Panc1 (cell line): ENCODE measurements around the gene KRT72. TPM values are rescaled to one million over a fixed set of nuclear protein-coding genes. Genes with fewer than 3 reads are reported as not detected.

ENCODE experiments used
- ATAC-seq: fragments of 200-7000 bp; cut with Tn5 transposase; 2 replicates; pipeline ENCODE4 v1.9.1; 2020; ENCODE audit warnings: mild to moderate bottlenecking, moderate library complexity
- BruUV-seq: library from RNA; stranded (reverse); fragments of 400-500 nt; replicated peaks from 2 replicates; lab custom pipeline; 2021; lab: Mats Ljungman, UMichigan
- CTCF ChIA-PET: fragments of 300-600 bp; sonication (Branson Sonifier 250); formaldehyde crosslinking; loops from one replicate; lab custom pipeline; 2022; ENCODE audit warnings: antibody characterized with exemption; lab: Charles Lee
- POLR2A ChIA-PET: fragments of 300-600 bp; sonication (Branson Sonifier 250); formaldehyde crosslinking; loops from one replicate; lab custom pipeline; 2022; ENCODE audit warnings: antibody characterized with exemption; lab: Charles Lee
- DNase-seq: peaks from one replicate; pipeline ENCODE4 v3.0.0-alpha.2; 2010; ENCODE audit warnings: low read depth, low spot score
- H3K27ac ChIP-seq: 2 replicates; pipeline ENCODE4 v1.5.1; 2011; ENCODE audit warnings: mild to moderate bottlenecking, low read length, inconsistent platforms
- H3K27me3 ChIP-seq: fragments of 200-500 bp; sonication (Bioruptor generic); 2 replicates; pipeline ENCODE4 v1.6.0; 2014; ENCODE audit warnings: low read length, inconsistent platforms; ENCODE audit not compliant: control insufficient read depth, insufficient read depth
- H3K36me3 ChIP-seq: fragments of 200-500 bp; sonication (Bioruptor generic); 2 replicates; pipeline ENCODE4 v1.5.1; 2014; ENCODE audit warnings: inconsistent platforms, mild to moderate bottlenecking, low read length, moderate library complexity; ENCODE audit not compliant: control insufficient read depth, insufficient read depth
- H3K4me1 ChIP-seq: 2 replicates; pipeline ENCODE4 v1.5.1; 2011; ENCODE audit warnings: inconsistent platforms, mild to moderate bottlenecking, low read length, moderate library complexity; ENCODE audit not compliant: control insufficient read depth, insufficient read depth
- H3K4me3 ChIP-seq, 2 experiments: 2 replicates each; pipeline ENCODE4 v1.5.1; 2011 to 2012; ENCODE audit warnings: low read depth in 2 of 2, low read length in 2 of 2, mild to moderate bottlenecking in 2 of 2, inconsistent platforms in 1 of 2, moderate library complexity in 1 of 2
- H3K9me3 ChIP-seq: fragments of 200-500 bp; sonication (Bioruptor generic); 2 replicates; pipeline ENCODE4 v1.5.1; 2014; ENCODE audit warnings: low read depth, mild to moderate bottlenecking, inconsistent platforms, low read length, moderate library complexity; ENCODE audit not compliant: control insufficient read depth, insufficient read depth
- POLR2AphosphoS5 ChIP-seq: IDR thresholded peaks from 2 replicates; pipeline ENCODE4 v1.6.1; 2012; ENCODE audit warnings: mild to moderate bottlenecking, low read depth, low read length, moderate library complexity
- SIN3A ChIP-seq: IDR thresholded peaks from 2 replicates; pipeline ENCODE4 v1.6.1; 2012; ENCODE audit warnings: low read depth, mild to moderate bottlenecking, low read length, moderate library complexity, borderline replicate concordance; ENCODE audit not compliant: insufficient read depth
- TCF7L2 ChIP-seq: IDR thresholded peaks from 2 replicates; pipeline ENCODE4 v1.6.1; 2011; ENCODE audit warnings: mild to moderate bottlenecking, low read depth, low read length, inconsistent platforms
- in situ Hi-C: cut with HindIII; loops from 2 replicates; pipeline ENCODE4 v1.10.0; 2016; ENCODE audit warnings: low sequenced_read_pairs, low pct_unique_long_range_greater_than_20kb
- intact Hi-C: fragments of 100-400 bp; cut with micrococcal nuclease; formaldehyde crosslinking; loops from one replicate; pipeline ENCODE4 v1.10.0; 2022; ENCODE audit not compliant: unreplicated experiment
- total RNA-seq: library from RNA; stranded (reverse); gene quantifications from one replicate; pipeline ENCODE4 v1.2.1, GENCODE V29; 2021; ENCODE audit not compliant: unreplicated experiment
- TF ChIP-seq, protein P1 (sequence below), 2 experiments: IDR thresholded peaks; 2 replicates each; pipeline ENCODE4 v1.6.1; 2011 to 2012; ENCODE audit warnings: low read depth in 2 of 2, control low read depth in 1 of 2, low read length in 1 of 2, mild to moderate bottlenecking in 1 of 2, moderate library complexity in 1 of 2; ENCODE audit not compliant: insufficient read depth in 1 of 2
- TF ChIP-seq, protein P2 (sequence below): fragments of 450-650 bp; IDR thresholded peaks from 2 replicates; pipeline ENCODE4 v1.5.1; 2017; ENCODE audit warnings: mild to moderate bottlenecking

Gene KRT72
- total RNA-seq, 1 experiment from 2014 or later = not detected

DNA sequence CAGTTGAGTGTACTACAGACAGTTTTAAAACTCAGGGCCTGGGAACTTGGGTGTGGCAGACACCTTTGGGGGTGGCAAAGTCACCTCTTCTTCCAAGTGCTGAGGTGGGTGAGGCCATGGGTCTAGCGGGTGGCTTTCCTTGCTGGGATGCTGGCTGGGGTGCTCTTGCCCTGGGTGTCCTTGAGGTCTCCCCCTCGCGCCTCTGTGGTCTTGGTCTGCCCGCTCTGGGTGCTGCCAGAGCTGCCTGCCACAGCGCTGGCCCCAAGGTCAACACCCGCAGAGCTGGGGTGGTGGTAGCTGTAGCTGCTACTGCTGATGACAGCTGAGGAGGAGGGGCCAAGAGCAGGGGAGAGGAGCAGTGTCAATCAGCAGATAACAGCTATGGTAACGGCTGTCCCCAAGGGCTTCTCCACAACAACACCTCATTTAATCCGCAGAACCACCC is 34.4 kb downstream of the KRT72 start:
- DNase-seq (no peak), ATAC-seq (no peak)
- Histone ChIP-seq H3K36me3 (no peaks in the 10 kb centered on the region), H3K4me3 (no peak overlapping the region), H3K27me3 (peaks cover 26% of the 10 kb centered on the region), H3K27ac (no peak overlapping the region), H3K4me1 (no peaks in the 10 kb centered on the region), H3K9me3 (no peaks in the 10 kb centered on the region)
- POLR2A ChIA-PET = no interaction called here
- intact Hi-C loops (no loop called here), in situ Hi-C loops (no loop called here)
- TF ChIP-seq TCF7L2 = no peak
- TF ChIP-seq, protein P1, sequence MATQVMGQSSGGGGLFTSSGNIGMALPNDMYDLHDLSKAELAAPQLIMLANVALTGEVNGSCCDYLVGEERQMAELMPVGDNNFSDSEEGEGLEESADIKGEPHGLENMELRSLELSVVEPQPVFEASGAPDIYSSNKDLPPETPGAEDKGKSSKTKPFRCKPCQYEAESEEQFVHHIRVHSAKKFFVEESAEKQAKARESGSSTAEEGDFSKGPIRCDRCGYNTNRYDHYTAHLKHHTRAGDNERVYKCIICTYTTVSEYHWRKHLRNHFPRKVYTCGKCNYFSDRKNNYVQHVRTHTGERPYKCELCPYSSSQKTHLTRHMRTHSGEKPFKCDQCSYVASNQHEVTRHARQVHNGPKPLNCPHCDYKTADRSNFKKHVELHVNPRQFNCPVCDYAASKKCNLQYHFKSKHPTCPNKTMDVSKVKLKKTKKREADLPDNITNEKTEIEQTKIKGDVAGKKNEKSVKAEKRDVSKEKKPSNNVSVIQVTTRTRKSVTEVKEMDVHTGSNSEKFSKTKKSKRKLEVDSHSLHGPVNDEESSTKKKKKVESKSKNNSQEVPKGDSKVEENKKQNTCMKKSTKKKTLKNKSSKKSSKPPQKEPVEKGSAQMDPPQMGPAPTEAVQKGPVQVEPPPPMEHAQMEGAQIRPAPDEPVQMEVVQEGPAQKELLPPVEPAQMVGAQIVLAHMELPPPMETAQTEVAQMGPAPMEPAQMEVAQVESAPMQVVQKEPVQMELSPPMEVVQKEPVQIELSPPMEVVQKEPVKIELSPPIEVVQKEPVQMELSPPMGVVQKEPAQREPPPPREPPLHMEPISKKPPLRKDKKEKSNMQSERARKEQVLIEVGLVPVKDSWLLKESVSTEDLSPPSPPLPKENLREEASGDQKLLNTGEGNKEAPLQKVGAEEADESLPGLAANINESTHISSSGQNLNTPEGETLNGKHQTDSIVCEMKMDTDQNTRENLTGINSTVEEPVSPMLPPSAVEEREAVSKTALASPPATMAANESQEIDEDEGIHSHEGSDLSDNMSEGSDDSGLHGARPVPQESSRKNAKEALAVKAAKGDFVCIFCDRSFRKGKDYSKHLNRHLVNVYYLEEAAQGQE (IDR thresholded peaks at IDR 0.05; ENCODE audit: insufficient read depth in 1 of 2, low read depth in 2 of 2, low read length in 1 of 2) = no peak
- TF ChIP-seq POLR2AphosphoS5 = no peak
- TF ChIP-seq, protein P2, sequence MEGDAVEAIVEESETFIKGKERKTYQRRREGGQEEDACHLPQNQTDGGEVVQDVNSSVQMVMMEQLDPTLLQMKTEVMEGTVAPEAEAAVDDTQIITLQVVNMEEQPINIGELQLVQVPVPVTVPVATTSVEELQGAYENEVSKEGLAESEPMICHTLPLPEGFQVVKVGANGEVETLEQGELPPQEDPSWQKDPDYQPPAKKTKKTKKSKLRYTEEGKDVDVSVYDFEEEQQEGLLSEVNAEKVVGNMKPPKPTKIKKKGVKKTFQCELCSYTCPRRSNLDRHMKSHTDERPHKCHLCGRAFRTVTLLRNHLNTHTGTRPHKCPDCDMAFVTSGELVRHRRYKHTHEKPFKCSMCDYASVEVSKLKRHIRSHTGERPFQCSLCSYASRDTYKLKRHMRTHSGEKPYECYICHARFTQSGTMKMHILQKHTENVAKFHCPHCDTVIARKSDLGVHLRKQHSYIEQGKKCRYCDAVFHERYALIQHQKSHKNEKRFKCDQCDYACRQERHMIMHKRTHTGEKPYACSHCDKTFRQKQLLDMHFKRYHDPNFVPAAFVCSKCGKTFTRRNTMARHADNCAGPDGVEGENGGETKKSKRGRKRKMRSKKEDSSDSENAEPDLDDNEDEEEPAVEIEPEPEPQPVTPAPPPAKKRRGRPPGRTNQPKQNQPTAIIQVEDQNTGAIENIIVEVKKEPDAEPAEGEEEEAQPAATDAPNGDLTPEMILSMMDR = no peak
- TF ChIP-seq SIN3A = no peak
- CTCF ChIA-PET = interaction anchor here (0.7 to 1.2 kb wide), 2 partner anchors 299 to 358 kb away, joined by 3 read pairs; no protein-coding TSS in a partner anchor
- no TSS peak for BruUV-seq

DNA sequence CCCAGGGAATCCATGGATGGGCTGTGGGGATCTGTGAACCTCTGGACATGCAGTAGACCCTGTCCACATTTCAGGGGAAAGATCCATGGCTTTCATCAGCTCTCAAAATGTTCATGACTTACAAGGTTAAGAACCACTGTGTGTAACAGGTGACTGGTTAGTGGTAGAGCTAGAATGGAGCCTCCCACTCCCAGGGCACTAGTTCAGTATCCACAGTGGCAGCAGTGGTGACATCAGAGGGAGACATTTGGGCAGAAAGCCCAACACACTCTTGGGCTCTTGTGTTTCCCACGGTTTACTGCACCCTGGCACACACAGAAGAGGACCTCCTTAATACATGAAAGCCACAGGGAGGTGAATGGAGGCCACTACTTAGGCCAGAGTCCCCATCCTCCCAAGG is 36.7 kb downstream of the KRT72 start:
- no peak overlapping the region for H3K27ac ChIP-seq
- no peak for TF ChIP-seq TCF7L2
- TF ChIP-seq POLR2AphosphoS5 = no peak
- TF ChIP-seq SIN3A = no peak
- TF ChIP-seq, protein P2 = no peak
- TF ChIP-seq, protein P1 (IDR thresholded peaks at IDR 0.05; ENCODE audit: insufficient read depth in 1 of 2, low read depth in 2 of 2, low read length in 1 of 2) = no peak
- ChIA-PET CTCF (no interaction called here), POLR2A (no interaction called here)
- peaks cover 27% of the 10 kb centered on the region for H3K27me3 ChIP-seq
- BruUV-seq = no TSS peak
- DNase-seq = no peak
- H3K4me3 ChIP-seq = no peak overlapping the region
- in situ Hi-C loops = no loop called here
- no peak for ATAC-seq
- no peaks in the 10 kb centered on the region for H3K36me3 ChIP-seq
- H3K9me3 ChIP-seq = no peaks in the 10 kb centered on the region
- intact Hi-C loops = no loop called here
- no peaks in the 10 kb centered on the region for H3K4me1 ChIP-seq
